HCT116 (cell line): Measurements from ENCODE around the gene CHEK2. TPM values are rescaled to one million over a fixed set of nuclear protein-coding genes. Genes with fewer than 3 reads are reported as not detected.

Experiments
- ATAC-seq: fragments of 200-7000 bp; cut with Tn5 transposase; 2 replicates; pipeline ENCODE4 v1.9.1; 2020; ENCODE audit warnings: mild to moderate bottlenecking, moderate library complexity
- BruUV-seq: library from RNA; stranded (reverse); fragments of 400-500 nt; replicated peaks from 2 replicates; lab custom pipeline; 2021; lab: Mats Ljungman, UMichigan
- CTCF ChIA-PET: fragments of 300-600 bp; sonication (Branson Sonifier 250); formaldehyde crosslinking; loops from one replicate; lab custom pipeline; 2021; ENCODE audit warnings: antibody characterized with exemption; lab: Charles Lee
- POLR2A ChIA-PET: fragments of 300-600, 350-600 bp; sonication (Branson Sonifier 250); formaldehyde crosslinking; loops from one replicate; lab custom pipeline; 2021; ENCODE audit warnings: antibody characterized with exemption; lab: Charles Lee
- RAD21 ChIA-PET, 2 experiments: fragments of 300-600 bp; sonication (Branson Sonifier 250); formaldehyde crosslinking; loops; one replicate each; lab custom pipeline; 2023; ENCODE audit warnings: low total read pairs in 2 of 2; ENCODE audit not compliant: uncharacterized antibody in 2 of 2, unreplicated experiment in 2 of 2, low non-redundant PET in 1 of 2; lab: Charles Lee
- DNase-seq: peaks from one replicate; pipeline ENCODE4 v3.0.0-alpha.2; 2010; ENCODE audit warnings: low read depth, low spot score
- H2AFZ ChIP-seq: fragments of 200-600 bp; shearing (Covaris generic), sonication (generic); 2 replicates; pipeline ENCODE4 v1.6.1; 2017; ENCODE audit warnings: low read depth, mixed run types, mixed read lengths, antibody characterized with exemption, low read length; ENCODE audit not compliant: poor library complexity, severe bottlenecking
- H3K27ac ChIP-seq: 2 replicates; pipeline ENCODE4 v1.5.1; 2012; ENCODE audit warnings: low read depth, low read length
- H3K27me3 ChIP-seq: fragments of 200-600 bp; sonication (generic); 2 replicates; pipeline ENCODE4 v1.6.1; 2016; ENCODE audit warnings: mixed run types, low read length, mixed read lengths; ENCODE audit not compliant: insufficient read depth
- H3K36me3 ChIP-seq, 2 experiments: fragments of 200-500 bp in 1 of 2; fragments of 200-600 bp in 1 of 2; sonication (Bioruptor generic) in 1 of 2; sonication (generic) in 1 of 2; 2 replicates each; pipeline versions ENCODE4 v1.5.1 to v1.6.1; 2014 to 2016; ENCODE audit warnings: low read length in 2 of 2, inconsistent platforms in 1 of 2, mixed read lengths in 1 of 2, mixed run types in 1 of 2; ENCODE audit not compliant: insufficient read depth in 2 of 2, control insufficient read depth in 1 of 2
- H3K4me1 ChIP-seq, 2 experiments: fragments of 200-600 bp in 1 of 2; sonication (generic) in 1 of 2; 2 replicates each; pipeline versions ENCODE4 v1.5.1 to v1.6.1; 2012 to 2017; ENCODE audit warnings: low read length in 2 of 2, inconsistent platforms in 1 of 2, mild to moderate bottlenecking in 1 of 2, mixed read lengths in 1 of 2, mixed run types in 1 of 2, moderate library complexity in 1 of 2; ENCODE audit not compliant: insufficient read depth in 2 of 2, control insufficient read depth in 1 of 2
- H3K4me2 ChIP-seq: fragments of 200-600 bp; sonication (generic); 2 replicates; pipeline ENCODE4 v1.6.1; 2017; ENCODE audit warnings: mixed run types, low read length, mixed read lengths
- H3K4me3 ChIP-seq, 2 experiments: fragments of 200-600 bp in 1 of 2; sonication (generic) in 1 of 2; replicated peaks in 1 of 2; 2 replicates each; pipeline ENCODE4 v1.5.1; 2011 to 2016; ENCODE audit warnings: low read length in 2 of 2, control low read depth in 1 of 2, low read depth in 1 of 2, mild to moderate bottlenecking in 1 of 2, mixed read lengths in 1 of 2, mixed run types in 1 of 2
- H3K79me2 ChIP-seq: fragments of 200-600 bp; sonication (generic); 2 replicates; pipeline ENCODE4 v1.6.1; 2017; ENCODE audit warnings: mild to moderate bottlenecking, mixed run types, low read length, moderate library complexity, mixed read lengths; ENCODE audit not compliant: insufficient read depth
- H3K9ac ChIP-seq: fragments of 200-600 bp; sonication (generic); 2 replicates; pipeline ENCODE4 v1.6.1; 2016; ENCODE audit warnings: low read length, mixed read lengths
- H3K9me2 ChIP-seq: fragments of 200-600 bp; sonication (generic), shearing (Covaris generic); 2 replicates; pipeline ENCODE4 v1.6.1; 2017; ENCODE audit warnings: mixed run types, mild to moderate bottlenecking, moderate library complexity; ENCODE audit not compliant: insufficient read depth
- H3K9me3 ChIP-seq, 2 experiments: fragments of 200-500 bp in 1 of 2; fragments of 200-600 bp in 1 of 2; sonication (Bioruptor generic) in 1 of 2; sonication (generic) in 1 of 2; 2 replicates each; pipeline ENCODE4 v1.6.1; 2014 to 2017; ENCODE audit warnings: low read length in 2 of 2, mixed read lengths in 2 of 2, inconsistent platforms in 1 of 2, low read depth in 1 of 2, mild to moderate bottlenecking in 1 of 2, mixed run types in 1 of 2, moderate library complexity in 1 of 2; ENCODE audit not compliant: control insufficient read depth in 1 of 2, insufficient read depth in 1 of 2
- H4K20me1 ChIP-seq: fragments of 200-600 bp; sonication (generic), shearing (Covaris generic); 2 replicates; pipeline ENCODE4 v1.6.1; 2017; ENCODE audit warnings: mixed run types, mild to moderate bottlenecking, moderate library complexity; ENCODE audit not compliant: insufficient read depth
- ELF1 ChIP-seq: IDR thresholded peaks from 2 replicates; pipeline ENCODE4 v1.6.1; 2012; ENCODE audit warnings: low read depth, borderline replicate concordance
- FOSL1 ChIP-seq: IDR thresholded peaks from 2 replicates; pipeline ENCODE4 v1.6.1; 2012; ENCODE audit warnings: low read depth
- JUND ChIP-seq: IDR thresholded peaks from 2 replicates; pipeline ENCODE4 v1.6.1; 2012
- POLR2A ChIP-seq: IDR thresholded peaks from 2 replicates; pipeline ENCODE4 v1.7.0; 2011; ENCODE audit warnings: borderline replicate concordance; ENCODE audit not compliant: insufficient read depth, insufficient read length; ENCODE audit errors: extremely low read depth
- SIN3A ChIP-seq: IDR thresholded peaks from 2 replicates; pipeline ENCODE4 v1.6.1; 2012; ENCODE audit warnings: low read depth
- SP1 ChIP-seq: IDR thresholded peaks from 2 replicates; pipeline ENCODE4 v1.6.1; 2012; ENCODE audit warnings: low read depth
- SRF ChIP-seq: IDR thresholded peaks from 2 replicates; pipeline ENCODE4 v1.6.1; 2012; ENCODE audit warnings: low read depth
- TCF7L2 ChIP-seq: IDR thresholded peaks from 2 replicates; pipeline ENCODE4 v1.7.0; 2011; ENCODE audit warnings: borderline replicate concordance, inconsistent platforms; ENCODE audit not compliant: insufficient read depth, insufficient read length; ENCODE audit errors: extremely low read depth
- YY1 ChIP-seq: IDR thresholded peaks from 2 replicates; pipeline ENCODE4 v1.6.1; 2011; ENCODE audit warnings: low read length, low read depth, moderate library complexity, mild to moderate bottlenecking; ENCODE audit not compliant: insufficient replicate concordance; ENCODE audit errors: extremely low read depth
- ZFX ChIP-seq: fragments of 450-650 bp; IDR thresholded peaks from 2 replicates; pipeline ENCODE4 v1.6.1; 2017
- ZNF274 ChIP-seq: fragments of 200-500 bp; sonication (Bioruptor generic); IDR thresholded peaks from 2 replicates; pipeline ENCODE4 v1.6.1; 2014; ENCODE audit warnings: mild to moderate bottlenecking, low read depth, low read length, inconsistent platforms
- intact Hi-C: fragments of 100-400 bp; cut with micrococcal nuclease; formaldehyde crosslinking; loops from 2 replicates; pipeline ENCODE4 v1.10.0; 2022
- total RNA-seq: library from RNA; stranded (reverse); gene quantifications from one replicate; pipeline ENCODE4 v1.2.1, GENCODE V29; 2021; ENCODE audit not compliant: unreplicated experiment
- TF ChIP-seq, protein P1 (sequence below): IDR thresholded peaks from 2 replicates; pipeline ENCODE4 v1.6.1; 2012

CHEK2 gene
- total RNA-seq, 1 experiment from 2014 or later = 47.1 TPM

DNA sequence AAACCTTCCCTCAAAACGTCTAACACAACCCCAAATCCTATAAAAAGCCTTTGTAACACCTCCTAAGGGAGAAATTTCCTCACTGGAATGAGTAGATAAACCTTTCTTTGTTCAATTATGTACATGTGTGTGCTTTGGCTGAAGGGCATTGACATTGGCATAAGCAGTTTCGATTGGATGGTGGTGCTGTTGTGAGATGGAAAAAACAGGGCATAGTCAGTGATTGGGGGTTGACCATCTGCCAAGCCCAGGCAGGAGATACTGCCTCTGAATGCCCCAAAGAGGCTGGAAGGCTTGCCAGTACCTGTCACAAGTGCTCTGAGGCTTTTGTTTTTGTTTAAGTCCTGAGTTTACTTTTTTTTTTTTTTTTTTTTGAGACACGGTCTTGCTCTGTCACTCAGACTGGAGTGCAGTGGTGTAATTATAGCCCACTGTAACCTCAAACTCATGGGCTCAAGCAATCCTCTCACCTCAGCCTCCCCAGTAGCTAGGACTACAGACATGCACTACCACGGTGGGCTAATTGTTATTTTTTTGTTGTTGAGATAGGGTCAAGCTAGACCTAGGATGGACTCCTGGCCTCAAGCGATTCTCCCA, 29.7 kb upstream of the CHEK2 start:
- Histone ChIP-seq H3K9me2 (no peaks in the 10 kb centered on the region), H3K27ac (no peak overlapping the region), H2AFZ (no peak overlapping the region), H3K27me3 (no peaks in the 10 kb centered on the region), H3K9ac (no peak overlapping the region), H3K4me1 (peaks cover 0 to 12% of the 10 kb centered on the region in 2 experiments; a peak in 3 of 4 replicates), H3K36me3 (peaks cover 5 to 7% of the 10 kb centered on the region in 2 experiments; a peak in 2 of 4 replicates), H3K9me3 (peaks cover 0 to 3% of the 10 kb centered on the region in 2 experiments; a peak in 1 of 4 replicates)
- RAD21 ChIA-PET = no interaction called here
- DNase-seq = no peak
- BruUV-seq = no TSS peak
- CTCF ChIA-PET = no interaction called here
- TF ChIP-seq ELF1 (no peak), YY1 (no peak), JUND (no peak), SIN3A (no peak), TCF7L2 (no peak), ZNF274 (no peak), SP1 (no peak), ZFX (no peak), FOSL1 (no peak), POLR2A (no peak), SRF (no peak)
- TF ChIP-seq, protein P1, sequence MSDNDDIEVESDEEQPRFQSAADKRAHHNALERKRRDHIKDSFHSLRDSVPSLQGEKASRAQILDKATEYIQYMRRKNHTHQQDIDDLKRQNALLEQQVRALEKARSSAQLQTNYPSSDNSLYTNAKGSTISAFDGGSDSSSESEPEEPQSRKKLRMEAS = no peak
- TF ChIP-seq, all 23 proteins: peak for 0
- POLR2A ChIA-PET = no interaction called here
- intact Hi-C loops = no loop called here
- Histone ChIP-seq H3K4me2 (no peak overlapping the region), H3K79me2 (peaks cover 33% of the 10 kb centered on the region), H3K4me3 (no peak overlapping the region), H4K20me1 (no peaks in the 10 kb centered on the region)
- ATAC-seq = no peak
